Fibroblast of skin of left biceps (primary cell): Measurements from ENCODE around the gene SEMA3F.

Experiments
- DNase-seq, 2 experiments: peaks; one replicate each; pipeline ENCODE4 v3.0.0-alpha.2; 2013; ENCODE audit warnings: low read depth in 2 of 2

Gene SEMA3F

DNA sequence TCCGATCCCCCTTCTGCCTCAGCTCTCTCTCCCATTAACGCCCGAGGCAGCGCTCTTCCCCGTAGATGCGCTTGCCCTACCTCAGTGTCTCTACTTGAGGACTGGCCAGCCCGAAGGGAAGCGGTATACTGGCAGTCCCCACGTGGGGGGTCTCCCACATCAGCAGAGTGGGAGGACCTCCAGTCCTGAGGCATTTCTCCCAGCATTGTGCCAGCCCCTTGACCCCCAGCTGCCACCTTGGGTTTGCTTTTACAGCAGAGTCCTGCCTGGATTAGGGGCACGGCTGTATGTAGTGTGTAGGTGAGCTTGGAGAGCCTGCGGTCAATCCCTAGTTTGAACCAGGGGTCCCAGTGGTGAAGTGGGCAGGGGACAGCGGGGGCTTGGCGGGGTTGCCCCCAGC lies 767 bp downstream of the SEMA3F start:
- no peak for DNase-seq

DNA sequence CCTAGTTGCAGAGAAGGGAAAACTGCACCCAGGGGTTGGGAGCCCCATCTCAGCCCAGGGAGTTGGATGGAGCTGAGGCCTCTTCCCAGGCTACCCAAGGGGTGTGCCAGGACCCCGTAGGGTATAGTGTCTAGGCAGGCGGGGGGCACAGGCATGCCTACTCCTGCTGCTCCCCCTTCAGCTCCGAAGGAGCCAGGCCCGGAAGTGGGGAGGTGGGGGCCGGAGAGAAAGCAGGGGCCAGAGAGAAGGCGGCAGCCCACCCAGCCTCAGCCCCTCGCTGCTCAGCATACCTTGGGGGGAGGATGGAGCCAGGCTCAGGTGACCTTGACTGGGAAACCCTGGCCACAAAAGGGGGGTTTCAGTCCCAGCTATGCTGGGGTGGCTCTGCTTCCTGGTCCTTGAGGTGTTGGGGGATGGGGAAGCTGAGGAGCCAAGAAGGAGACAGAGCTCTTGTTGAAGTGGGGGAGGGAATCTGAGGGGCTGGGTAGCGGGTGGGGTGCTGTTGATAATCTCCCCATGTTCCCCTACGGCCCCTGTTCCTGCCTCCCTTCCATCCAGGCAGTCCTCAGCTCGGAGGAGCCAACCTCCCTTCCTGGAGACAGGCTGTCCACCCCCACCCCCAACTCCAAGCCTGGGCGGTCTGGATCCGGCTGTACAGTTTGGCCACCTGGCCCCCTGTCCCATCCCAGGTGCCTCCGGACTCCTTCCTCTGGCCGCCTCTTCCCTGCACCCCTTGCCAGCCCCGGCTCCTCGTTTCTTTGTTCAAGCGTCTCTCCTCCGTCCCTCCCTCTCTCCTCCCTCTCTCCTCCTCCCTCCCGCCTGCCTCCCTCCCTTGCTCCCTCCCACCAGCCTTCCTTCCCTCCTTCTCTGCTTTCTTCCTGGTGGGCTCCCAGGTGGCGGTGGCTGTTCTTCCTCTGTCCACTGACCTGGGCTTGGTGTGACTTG lies 1.7 kb downstream of the SEMA3F start:
- no peak for DNase-seq

DNA sequence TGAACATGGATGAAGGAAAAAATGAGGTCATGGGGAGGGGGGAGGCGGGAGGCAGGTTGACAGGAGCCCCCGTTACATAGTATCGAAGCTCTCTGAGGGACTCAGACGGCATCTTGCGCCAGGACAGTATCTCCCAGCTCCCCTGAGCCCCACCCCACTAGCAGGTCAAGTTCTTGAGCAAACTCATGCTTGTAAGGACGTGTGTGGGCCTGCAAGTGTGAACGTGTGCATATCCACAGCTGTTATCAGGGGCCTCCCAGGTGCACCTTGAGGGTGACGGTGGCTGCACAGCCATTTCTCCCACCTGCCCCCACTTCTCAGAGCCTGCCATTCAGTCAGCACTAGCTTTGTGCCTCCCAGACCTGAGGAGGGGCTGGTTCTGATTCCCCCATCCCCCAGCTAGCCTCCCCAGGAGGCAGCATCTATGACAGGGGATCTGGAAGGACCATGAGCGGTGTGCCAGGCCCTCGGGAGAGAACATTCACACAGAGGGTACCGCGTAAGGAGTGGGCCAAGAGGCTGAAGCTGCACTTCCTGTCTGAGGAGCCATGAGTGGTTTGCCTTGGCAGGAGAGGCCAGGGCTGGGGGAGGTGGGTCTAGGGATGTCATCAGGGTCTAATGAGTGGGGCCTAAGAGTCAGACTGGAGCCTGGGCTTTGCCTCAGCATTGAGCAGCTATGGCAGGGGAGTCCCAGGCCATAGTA lies 2.9 kb downstream of the SEMA3F start:
- DNase-seq = no peak

DNA sequence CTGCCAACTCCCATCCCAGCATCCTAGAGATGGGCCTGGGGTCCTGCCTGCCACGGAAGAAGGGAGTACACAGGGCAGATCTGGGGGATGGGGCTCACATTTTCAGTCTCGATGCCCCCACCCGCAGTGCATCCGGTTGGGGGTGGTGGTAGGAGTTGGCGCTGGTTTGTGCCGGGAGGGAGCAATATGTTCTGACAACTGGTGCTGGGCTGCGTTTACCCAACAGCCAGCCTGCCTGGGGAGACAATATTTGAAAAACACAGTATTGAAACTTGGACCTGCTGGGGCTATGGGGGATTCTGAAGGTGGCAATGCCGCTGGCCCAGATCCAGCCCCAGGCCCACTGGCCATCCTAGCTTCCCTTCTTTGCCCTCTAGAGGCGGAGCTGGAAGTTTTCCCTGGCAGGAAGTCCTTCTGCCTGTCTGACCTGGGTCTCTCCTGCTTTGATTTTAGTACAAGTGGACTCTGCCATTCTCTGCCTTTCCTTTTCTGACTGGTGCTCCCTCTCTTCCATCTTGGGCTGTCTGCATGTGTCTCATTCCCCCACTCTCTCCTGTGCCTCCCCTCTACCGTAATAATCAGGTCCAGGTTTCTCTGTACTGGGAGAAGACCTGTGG lies 3.5 kb downstream of the SEMA3F start:
- DNase-seq = no peak

DNA sequence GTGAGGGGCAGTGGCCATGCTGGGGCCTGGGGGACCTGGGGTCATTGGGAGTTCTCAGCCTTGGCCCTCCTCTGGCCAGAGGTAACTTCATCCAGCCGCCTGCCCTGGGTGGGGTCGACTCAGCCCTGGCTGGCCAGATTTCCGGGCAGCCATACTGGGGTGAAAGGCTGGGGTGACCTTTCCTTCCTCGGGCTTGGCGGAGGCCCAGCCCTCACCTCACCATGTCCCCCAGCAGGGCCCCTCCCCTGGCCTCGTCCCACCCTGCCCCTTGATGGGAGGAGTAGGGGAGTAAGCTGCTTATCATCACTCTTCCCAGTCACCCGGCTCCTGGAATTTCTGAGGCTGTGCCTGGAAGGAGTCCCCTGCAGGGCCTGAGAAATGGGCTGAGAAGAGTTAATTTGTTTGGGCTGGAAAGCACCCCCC lies 5.4 kb downstream of the SEMA3F start:
- no peak for DNase-seq

DNA sequence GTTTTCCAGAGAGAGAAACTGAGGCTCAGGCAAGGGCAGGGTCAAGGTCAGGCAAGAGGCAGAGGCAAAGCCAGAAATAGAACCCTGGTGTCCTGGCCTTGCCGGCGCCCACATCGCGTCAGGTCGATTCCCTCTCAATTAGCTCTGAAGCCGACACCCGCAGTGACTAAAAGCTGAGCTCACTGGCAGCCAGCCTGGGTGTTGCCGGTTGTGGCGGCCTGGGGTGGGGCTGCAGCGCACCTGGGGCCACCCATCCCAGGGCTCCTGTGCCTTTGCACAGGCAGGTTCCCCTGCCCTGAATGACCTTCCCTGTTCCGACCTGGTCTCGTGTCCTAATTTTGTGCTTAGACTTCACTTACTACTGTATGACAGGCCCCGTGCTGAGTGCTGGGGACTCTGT lies 6.2 kb downstream of the SEMA3F start:
- DNase-seq = no peak

DNA sequence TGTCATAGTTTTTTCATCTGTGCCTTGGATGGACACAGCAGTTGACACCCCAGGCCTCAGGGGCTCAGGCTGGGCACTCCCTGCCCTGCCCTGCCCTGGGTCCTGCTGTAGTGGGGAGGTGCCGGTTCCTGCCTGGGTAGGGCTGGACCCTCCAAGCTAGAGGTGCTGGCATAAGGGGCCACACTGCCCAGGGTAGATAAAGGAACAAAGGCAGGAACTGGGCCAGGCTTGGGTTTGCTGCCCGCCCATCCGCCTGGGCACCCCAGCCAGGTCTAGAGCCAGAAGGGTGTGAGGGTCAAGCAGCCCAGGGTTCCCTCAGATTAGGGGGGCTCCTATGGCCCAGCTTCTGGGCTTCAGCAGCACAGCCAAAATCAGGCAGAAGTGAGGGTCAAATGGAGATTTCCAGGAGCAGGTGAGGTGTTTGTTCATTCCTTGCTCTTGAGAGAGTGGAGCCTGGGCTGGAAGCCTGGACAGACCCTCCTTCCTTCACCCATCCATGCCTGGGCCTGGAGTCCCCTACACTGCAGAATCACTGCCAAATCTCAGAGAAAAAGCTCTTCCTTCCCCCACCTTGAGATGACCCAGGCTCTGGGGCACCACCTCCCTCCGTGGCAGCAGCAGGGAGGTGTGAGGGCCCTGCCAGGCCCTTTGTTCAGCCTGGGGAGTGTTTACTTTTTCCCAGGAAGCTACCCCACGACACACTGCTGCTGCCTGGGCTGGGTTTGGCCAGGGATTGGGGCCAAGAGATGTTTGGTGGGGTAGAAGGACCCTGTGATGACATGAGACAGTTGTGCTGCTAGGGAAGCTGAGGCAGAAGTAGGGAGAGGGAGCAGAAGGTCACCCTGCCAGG lies 7.1 kb downstream of the SEMA3F start:
- no peak for DNase-seq

DNA sequence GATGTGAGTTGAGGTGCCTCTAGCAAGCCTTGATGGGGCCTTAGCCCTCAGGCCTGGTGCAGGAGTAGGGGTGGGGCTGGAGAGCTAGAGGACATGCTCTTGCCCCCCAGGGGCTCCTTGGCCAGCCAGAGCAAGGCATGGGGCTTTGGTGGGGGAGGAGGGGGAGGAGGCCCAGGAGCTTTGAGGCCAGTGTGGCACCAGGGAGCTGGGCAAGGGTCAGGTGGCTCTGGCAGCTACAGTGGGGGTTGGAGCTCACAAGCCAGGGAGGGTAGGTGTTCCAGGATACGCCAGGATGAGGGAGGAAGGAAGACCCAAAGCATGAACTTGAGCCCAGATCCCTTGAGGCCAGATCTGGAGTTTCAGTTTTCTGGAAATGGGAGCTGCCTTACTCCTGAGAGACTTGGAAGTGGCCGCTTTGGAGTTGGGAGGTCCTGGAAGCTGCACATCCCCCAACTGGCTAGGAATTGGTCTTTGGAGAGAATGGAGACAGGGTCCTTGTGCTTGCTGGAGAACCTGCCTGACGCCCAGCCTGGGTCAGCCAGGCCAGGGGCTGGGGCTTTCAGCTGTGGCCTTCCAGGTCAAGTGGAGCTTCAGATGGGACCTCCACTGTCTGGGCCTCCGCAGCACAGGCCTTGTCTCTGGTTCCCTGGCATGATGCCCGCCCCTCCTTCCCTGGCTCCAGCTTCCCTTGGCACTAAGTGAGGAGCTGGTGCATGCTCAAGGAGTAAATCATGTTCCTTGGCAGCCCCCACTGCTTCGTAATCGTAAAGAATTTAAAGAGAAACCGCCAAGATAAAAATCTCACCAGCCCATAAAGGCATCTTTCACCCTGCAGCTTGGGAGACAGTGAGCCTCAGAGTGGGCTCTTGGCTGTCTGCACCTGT lies 8.7 kb downstream of the SEMA3F start:
- peak; percentile 79 to 82 for DNase-seq

DNA sequence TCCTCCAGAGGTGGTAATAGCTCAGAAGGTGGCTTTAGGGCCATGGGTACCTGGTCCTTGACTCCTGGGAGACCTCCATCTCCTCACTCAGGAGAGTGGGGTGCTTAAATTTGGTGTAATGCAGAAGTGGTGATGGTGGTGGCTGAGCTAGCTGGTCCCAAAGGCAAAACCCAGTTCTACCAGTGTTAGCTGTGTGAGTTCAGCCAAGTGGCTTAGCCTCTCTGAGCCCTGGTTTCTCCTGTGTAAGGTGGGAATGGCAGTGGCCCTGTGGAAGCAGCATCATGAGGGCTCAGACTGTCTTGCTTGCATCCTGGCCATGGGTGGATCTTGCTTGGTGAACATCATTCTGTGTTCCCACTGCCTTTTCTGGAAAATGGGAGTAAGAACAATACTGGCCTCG lies 9.4 kb downstream of the SEMA3F start:
- DNase-seq = no peak

DNA sequence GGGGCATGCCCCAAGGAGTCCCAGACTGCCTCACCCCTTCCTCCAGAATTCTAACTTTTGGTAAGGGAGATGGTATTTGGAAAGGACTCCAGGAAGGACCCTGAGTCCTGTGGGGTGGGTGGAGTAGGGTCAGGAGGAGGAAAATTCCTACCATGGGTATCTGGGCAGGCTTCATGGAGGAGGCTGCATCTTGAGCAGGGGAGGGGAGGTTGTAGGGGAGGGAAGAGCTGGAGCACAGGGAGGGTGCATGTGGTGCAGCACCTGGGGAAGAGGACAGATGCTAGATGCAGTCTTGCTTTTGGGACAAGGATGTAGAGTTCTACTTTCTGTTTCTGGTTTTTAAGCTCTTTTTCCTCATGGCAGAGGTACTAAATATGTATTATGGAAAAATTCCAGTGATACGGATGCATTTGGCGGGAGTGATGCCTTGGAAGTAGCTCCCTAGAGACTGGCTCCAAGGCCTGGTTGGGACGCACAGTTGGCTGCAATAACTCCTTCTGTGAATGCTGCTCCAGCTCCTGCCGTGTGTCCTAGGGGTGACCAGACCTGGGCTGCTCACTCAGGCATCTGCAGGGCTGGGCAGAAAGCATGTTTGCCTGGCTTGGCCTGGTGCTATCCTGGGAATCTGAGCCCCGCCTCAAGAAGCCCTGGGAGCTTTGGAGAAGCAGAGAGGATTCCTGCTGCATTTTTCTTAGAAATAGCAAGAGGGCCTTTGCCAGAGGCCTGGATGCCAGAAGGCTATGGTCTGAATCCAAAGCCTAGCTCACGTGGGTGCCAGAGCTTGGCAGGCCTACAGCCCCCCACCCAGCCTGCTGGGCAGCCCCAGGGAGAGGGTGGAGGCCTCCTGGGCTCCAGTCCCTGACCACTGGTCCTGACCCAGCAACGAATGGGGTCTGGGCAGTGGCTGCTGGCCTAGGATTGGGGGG lies 10.1 kb downstream of the SEMA3F start:
- peak; percentile 40 to 46 for DNase-seq

DNA sequence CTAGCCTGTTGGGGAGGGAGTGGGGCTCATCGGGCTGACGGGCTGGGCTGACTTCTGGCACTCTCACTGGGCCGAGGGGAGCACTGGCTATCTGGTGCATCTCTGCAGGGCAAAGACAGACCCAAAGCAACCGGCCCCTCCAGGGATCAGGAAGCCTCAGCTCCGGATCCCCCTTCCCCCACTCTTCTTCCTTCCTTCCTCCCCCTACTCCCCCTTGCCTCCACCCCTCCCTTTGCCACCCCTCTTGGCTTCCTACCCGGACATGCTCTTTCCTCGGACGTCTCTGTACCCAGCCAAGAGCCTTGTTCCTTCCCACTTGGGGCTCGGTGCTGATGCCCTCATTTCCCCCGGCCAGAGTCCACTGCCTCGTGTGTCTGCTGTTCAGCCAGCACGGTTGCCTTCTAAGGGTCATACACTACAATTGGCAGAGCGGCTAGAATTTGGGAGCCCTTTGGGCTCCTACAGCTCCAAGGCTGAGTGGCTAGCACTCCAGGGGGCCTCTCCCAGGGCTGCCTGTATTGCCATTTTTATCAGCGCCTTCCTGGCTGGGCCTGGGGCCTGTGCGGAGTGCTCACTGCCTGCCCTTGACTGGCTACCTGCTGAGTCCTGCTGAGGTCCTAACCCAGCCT lies 10.9 kb downstream of the SEMA3F start:
- DNase-seq = no peak

DNA sequence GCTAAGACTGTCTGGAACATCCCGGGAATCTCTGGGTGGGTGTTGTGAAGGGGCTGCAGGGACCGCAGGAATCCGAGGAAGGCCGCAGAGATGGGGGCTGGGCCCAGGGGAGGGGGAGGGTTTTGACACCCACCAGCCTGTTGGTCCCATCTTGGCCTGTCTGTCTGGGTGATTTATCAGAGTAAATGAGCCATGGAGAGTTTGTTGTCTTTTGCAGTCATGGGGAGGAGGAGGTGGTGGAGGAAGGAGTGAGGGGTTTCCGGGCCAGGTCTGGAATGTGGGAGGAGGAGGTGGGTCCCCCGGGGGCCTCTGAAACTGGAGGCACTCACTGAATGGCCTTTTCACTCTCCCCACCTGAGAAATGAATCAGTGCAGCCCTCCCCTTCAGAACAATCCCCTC lies 11.5 kb downstream of the SEMA3F start:
- DNase-seq = no peak

DNA sequence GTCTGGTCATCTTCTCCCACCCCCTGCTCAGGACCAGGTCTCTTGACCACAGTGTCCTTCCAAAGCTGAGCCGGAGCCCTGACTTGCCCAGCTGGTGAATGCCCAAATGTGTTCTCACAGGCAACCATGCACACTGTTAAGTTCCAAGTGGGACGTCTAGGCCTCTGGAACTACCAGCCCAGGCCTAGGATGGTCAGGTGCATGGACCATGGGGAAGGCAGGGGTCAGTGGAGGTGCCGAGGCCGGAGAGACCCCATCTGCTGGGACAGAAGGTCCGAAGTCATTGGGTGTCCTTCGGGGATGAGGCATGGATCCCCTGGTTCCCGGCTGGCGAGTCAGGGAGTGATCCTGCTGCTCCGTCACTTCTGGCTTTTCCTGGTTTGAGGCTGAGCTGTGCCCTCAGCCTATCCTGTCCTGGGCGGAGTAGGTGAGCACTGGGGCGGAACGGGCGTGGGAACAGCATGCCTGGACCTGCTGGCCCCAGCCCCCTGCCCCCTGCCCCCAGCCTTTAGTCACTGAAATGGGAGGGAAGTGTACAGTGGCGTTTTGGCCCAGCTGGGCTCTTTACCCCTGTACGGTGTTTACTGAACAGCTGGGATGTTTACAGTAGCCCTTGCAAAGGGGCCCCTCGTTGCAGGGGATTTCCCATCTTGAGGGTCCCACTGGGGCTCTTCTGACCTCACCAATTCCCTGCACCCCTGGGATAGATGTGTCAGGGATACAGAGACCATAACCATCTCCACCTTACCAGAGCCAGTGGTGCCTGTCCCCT lies 12.1 kb downstream of the SEMA3F start:
- DNase-seq = no peak

DNA sequence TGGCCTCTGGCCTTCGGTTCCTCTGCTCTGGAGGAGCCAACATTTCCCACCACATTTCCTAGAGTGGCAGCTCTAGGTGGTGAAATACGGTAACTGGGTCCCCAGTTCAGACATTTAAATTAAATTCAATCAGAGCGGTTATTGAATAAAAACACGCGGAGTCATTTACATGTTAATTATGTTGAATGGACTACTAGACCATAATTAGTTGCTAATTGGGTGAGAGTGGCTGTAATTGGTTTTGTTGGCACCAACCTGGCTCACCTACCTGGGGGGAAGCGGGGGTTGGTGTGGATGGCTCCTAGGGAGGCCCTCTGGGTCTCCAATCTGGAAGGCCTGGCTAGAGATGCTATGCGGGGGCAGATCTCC lies 12.7 kb downstream of the SEMA3F start:
- DNase-seq = no peak

DNA sequence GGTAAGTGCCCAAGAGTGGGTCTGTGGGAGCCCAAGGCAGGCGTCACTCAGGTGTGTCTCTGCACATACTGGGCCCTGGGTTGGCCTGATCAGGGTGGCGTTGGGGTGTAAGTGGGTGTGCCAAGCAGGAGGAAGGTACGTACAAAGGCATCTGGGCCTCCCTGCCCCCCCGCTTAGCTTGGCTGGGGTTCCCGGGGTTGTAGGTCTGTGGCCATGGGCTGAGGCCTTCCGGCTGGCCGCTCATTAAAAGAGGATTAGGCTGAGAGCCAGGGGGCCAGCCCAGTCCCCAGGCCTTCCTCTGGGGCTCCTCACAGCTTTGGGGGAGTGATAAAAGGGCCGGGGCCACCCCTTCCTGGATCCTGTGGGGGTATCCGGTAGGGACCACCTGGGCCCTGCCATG lies 13.3 kb downstream of the SEMA3F start:
- DNase-seq = no peak

DNA sequence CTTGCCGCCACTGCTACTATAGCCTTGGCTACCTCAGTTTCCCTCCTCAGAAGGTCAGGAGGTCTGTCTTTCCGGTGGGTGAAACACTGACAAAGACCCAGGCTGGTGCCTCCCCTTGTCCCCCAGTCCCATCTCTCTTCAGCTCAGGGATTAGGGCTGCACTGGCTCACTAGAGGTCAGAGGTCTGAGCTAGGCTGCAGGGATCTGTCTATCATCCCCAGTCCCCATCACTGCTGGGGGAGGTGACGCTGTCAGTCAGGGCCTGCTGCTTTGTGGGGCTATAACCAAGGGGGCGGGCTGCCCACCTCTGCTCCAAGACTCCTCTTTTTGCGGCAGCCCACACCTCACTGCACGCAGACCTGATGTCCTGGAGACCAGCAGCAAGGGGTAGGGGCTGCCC lies 13.7 kb downstream of the SEMA3F start:
- no peak for DNase-seq

DNA sequence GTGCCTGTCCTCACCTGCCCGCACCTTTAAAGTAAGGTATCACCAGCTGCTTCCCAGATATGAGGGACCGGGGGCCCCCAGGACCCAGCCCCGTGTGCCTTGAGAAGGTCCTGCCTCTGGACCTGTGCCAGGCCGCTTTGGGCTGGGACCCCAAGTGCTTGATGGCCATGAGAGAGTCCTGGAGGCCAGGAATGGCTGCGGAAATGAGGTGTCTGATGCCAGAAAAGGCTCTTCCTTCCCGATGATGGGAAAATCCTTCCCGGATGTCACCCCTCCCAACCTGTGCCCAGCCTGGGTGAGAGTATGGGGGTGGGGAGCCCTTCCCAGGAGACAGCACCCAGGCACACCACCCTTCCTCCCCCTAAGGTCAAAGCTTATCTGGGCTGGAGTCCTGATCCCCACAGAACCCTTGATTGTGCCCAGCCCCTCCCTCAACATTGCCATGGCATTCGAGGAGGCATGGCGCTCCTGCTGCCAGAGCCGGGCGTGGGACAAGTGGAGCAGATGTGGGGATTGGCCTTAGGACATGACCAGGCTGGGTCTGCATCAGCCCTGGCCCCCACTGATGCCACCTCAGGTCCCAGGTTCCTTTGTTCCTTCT lies 14.2 kb downstream of the SEMA3F start:
- no peak for DNase-seq

DNA sequence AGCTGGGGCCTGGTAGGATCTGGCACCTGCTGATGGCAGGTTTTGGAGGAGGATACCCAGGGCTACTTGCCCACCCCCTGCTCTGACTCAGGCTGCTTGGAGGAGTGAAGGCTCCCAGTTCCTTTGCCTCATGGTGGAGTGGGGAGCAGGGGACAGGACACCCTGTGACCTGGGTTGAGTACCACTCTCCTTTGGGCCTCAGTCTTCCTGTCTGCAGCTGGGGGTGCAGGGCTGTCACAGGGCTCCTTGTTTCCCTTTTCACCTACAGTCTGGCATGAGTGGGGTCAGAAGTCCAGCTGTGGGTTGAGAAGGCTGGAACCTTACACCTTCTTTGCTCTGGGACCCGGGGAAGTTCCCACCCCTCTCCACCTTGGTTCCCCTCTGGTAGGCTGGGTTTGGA lies 14.7 kb downstream of the SEMA3F start:
- no peak for DNase-seq
